PC-9 (cell line): ENCODE results near the gene NFASC.

ENCODE experiments used
- EZH2 ChIP-seq: fragments of 200-600 bp; sonication (generic); IDR thresholded peaks from 2 replicates; pipeline ENCODE4 v1.8.0; 2017; ENCODE audit warnings: antibody characterized with exemption, low read depth
- TF ChIP-seq, protein P1 (sequence below): fragments of 200-600 bp; sonication (generic); conservative IDR thresholded peaks from 2 replicates; pipeline ENCODE4 v1.6.1; 2017; ENCODE audit warnings: mixed run types, antibody characterized with exemption, mild to moderate bottlenecking, moderate library complexity

GRCh38 chr1:204988196-204988595 is 117.5 kb downstream of the NFASC start:
- TF ChIP-seq, protein P1, sequence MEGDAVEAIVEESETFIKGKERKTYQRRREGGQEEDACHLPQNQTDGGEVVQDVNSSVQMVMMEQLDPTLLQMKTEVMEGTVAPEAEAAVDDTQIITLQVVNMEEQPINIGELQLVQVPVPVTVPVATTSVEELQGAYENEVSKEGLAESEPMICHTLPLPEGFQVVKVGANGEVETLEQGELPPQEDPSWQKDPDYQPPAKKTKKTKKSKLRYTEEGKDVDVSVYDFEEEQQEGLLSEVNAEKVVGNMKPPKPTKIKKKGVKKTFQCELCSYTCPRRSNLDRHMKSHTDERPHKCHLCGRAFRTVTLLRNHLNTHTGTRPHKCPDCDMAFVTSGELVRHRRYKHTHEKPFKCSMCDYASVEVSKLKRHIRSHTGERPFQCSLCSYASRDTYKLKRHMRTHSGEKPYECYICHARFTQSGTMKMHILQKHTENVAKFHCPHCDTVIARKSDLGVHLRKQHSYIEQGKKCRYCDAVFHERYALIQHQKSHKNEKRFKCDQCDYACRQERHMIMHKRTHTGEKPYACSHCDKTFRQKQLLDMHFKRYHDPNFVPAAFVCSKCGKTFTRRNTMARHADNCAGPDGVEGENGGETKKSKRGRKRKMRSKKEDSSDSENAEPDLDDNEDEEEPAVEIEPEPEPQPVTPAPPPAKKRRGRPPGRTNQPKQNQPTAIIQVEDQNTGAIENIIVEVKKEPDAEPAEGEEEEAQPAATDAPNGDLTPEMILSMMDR: no peak
- TF ChIP-seq EZH2: no peak
